Stimulated activated CD8-positive, alpha-beta memory T cell treated with anti-CD3 and anti-CD28 coated beads, Interleukin-4, amount 100 ng/mL, for 24 hours (primary cell): ENCODE measurements around the gene ACKR1.

Experiments used
- DNase-seq: peaks from one replicate; pipeline ENCODE4 v3.0.0-alpha.2; 2020; ENCODE audit warnings: low read depth

The ACKR1 gene

GRCh38 chr1:159187647-159188374, 16.9 kb upstream of the ACKR1 start:
- no peak for DNase-seq

- no peak for DNase-seq
These were observed 16.3 kb upstream of the ACKR1 start for GRCh38 chr1:159188375-159188788.

- no peak for DNase-seq
These were observed 14.2 kb upstream of the ACKR1 start for GRCh38 chr1:159190441-159190840.

DNA sequence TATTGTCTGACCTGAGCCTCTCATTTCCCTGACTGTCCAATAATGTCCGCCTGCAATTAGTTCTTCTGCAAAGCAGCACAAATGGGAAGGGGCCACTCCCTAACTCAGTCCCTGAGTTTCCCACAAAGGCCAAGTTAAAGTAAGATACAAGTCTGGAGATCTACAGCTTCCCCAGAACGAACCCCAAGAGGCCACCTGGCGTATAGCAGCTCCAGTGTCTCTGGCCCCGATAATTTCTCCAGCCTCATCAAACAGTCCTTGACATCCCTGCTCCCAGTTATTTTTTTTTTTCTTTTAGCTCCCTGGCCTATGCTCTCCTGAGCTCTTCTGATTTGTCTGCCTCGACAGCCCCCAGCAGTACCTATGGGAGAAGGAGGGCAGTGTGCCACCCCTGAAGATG, 8.1 kb upstream of the ACKR1 start:
- DNase-seq: no peak

DNA sequence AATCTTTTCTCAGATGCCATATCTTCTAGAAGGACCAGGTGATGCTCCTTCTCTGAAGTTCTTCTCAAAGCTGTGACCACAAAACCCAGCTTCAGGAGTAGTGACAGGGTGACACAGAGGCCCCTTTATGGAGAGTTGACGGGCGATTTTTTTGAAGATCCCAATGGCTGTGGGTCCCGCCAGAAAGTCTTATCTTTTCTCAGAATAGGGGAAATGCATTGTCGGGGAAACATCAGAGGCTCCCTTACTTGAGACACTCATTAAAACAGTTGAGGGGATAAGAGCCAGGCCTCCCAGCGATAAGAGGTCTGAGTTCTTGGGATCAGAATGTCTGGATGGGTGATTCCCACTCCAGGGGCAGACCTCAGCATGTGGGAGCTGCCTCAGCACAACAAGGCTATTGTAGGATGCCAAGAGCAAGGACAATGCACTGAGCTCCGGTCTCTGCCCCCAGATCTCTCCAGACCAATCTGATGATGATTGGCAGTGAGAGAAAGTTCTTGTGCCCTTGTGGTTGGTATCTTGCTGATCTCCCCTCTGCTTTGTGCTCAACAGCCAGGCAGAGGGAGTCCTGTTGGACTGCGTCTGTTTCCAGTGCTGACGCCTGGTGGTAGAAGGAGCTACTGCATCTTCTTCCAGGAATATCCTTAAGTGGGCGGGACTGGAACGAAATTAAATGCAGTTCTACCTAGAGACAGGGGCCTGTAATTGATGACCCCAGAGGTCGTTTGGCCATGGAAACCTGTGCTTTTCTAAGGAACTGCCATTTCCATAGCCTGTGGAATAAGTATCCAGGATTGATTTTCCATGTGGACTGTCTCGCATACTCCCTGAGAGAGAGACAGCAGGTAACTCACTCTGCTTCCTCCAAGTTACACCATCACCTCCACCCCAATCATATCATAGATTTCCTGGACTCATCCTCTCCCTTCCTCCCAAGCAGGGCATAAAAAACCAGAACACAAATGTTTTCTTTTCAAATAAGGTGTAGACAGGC, 6.8 kb upstream of the ACKR1 start:
- DNase-seq: peak; percentile 37

GRCh38 chr1:159199901-159200300, 4.8 kb upstream of the ACKR1 start:
- no peak for DNase-seq

GRCh38 chr1:159200769-159201168, 3.9 kb upstream of the ACKR1 start:
- no peak for DNase-seq

- DNase-seq: no peak
These were observed 3.0 kb upstream of the ACKR1 start for GRCh38 chr1:159201642-159202041.

- no peak for DNase-seq
These were observed 1.1 kb upstream of the ACKR1 start for GRCh38 chr1:159203610-159204009.

- DNase-seq: no peak
These were observed 550 bp downstream of the ACKR1 start for GRCh38 chr1:159205225-159205624.

DNA sequence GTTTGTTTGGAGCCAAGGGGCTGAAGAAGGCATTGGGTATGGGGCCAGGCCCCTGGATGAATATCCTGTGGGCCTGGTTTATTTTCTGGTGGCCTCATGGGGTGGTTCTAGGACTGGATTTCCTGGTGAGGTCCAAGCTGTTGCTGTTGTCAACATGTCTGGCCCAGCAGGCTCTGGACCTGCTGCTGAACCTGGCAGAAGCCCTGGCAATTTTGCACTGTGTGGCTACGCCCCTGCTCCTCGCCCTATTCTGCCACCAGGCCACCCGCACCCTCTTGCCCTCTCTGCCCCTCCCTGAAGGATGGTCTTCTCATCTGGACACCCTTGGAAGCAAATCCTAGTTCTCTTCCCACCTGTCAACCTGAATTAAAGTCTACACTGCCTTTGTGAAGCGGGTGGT, 1.4 kb downstream of the ACKR1 start:
- DNase-seq: no peak

- no peak for DNase-seq
These were observed 2.4 kb downstream of the ACKR1 start for GRCh38 chr1:159207080-159207479.

GRCh38 chr1:159207774-159208173, 3.1 kb downstream of the ACKR1 start:
- no peak for DNase-seq

- DNase-seq: no peak
These were observed 3.6 kb downstream of the ACKR1 start for GRCh38 chr1:159208175-159208825.

DNA sequence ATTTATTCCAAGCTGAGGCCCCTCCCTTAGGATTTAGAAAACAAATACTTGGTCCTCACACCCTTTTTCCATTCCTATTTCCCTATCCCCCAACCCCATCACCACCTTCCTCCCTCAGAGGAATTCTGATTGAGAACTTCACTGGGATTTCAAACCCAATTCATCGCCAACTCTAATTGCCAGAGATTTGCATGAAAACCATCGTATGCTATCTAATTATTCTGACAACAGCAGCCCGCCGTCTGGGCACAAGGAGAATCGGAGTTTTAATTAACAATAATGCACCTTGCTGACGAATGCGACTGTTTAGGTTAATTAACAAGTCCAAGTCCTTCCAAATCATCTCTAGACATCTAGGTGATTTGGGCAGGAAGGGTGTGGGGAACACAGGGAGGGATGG, 4.4 kb downstream of the ACKR1 start:
- no peak for DNase-seq

GRCh38 chr1:159211331-159212136, 6.9 kb downstream of the ACKR1 start:
- DNase-seq: peak; percentile 29

DNA sequence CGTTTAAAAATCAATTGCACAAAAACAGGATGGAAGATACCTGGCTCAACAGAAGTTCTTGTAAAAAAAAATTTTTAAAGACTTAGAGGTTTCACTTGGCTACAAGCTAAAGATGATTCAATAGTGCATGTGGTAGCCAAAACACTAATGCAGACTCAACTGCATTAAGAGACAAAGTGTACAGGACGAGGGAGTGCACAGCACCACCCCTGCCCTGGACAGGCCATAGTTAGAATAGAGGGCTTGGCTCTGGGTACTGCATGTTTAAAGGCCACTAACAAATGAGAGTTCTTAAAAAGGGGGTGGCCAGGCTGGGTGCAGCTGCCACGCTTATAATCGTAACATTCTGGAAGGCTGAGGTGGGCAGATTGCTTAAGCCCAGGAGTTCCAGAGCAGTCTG, 7.9 kb downstream of the ACKR1 start:
- no peak for DNase-seq

- DNase-seq: peak; percentile 8
These were observed 9.6 kb downstream of the ACKR1 start for GRCh38 chr1:159214149-159214760.

DNA sequence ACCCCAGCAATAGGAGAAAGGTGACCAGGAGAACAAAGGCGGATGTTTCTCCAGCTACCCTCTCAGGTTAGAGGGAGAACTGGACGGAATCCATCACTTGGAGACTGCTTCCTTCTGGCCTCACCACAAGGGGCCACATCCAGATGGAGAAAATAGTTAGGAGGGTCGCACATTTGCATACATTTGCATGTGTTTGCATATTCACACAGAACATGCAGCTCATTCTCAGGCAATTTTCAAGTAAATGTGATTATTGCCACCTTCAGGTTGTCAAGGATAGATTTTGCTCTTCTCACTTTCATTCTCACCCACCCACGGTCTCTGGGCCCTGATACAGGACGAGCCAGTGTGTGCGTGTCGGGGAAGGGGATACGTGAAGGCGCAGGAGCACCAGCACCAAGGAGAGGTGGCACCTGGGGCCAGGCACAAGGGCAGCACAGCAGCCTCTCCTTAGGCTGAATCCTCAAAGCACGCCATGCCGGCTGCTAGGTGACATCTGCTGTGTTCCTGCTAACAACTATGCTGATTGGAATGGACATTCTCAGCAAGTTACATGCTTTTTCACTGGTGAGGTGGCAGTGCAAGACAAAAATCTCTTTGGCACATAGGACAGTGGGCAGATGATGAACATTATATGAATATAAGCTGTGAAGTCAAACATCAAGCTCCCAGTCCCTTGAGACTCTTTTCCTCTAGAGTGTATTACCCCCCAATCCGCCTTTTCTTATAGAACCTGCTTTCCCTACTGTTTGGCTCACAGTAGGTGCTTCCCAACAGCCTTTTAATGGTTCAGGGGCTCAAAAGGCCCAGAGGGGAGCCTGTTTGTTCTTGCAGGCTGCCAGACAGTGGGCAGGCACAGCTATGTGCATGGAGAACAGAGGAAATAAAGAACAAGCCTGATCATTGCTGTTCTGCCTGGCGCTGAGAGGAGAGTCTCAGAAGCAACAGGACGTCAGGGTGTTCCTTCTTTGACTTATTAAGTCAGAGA, 14.3 kb downstream of the ACKR1 start:
- DNase-seq: no peak
